Vagina (tissue), 2 donors: ENCODE results near the gene RGS18. TPM values are rescaled to one million over a fixed set of nuclear protein-coding genes. Genes with fewer than 3 reads are reported as not detected.

Experiments used
- DNase-seq, 2 donors: peaks; one replicate each; pipeline ENCODE4 v3.0.0-alpha.2; 2017; ENCODE audit errors: extremely low spot score in 2 of 2
- H3K27ac ChIP-seq: fragments of 200-600 bp; sonication (generic); one replicate; pipeline ENCODE4 v1.5.1; 2019
- H3K27me3 ChIP-seq: fragments of 200-600 bp; sonication (generic); one replicate; pipeline ENCODE4 v1.5.1; 2019
- H3K36me3 ChIP-seq, 2 donors: fragments of 200-600 bp; sonication (generic); one replicate each; pipeline ENCODE4 v1.5.1; 2017 to 2019
- H3K4me1 ChIP-seq: fragments of 200-600 bp; sonication (generic); one replicate; pipeline ENCODE4 v1.5.1; 2019
- H3K4me3 ChIP-seq, 2 donors: fragments of 200-600 bp; sonication (generic); 1 replicate in 1 of 2; 2 replicates in 1 of 2; pipeline ENCODE4 v1.5.1; 2016 to 2019
- H3K9me3 ChIP-seq: fragments of 200-600 bp; sonication (generic); one replicate; pipeline ENCODE4 v1.5.1; 2019
- CTCF ChIP-seq, 3 experiments: fragments of 450-650 bp in 2 of 3; fragments of 200-600 bp in 1 of 3; sonication (generic) in 1 of 3; IDR thresholded peaks; one replicate each; pipeline ENCODE4 v1.5.1; 2017 to 2019; ENCODE audit warnings: antibody characterized with exemption in 3 of 3, mild to moderate bottlenecking in 2 of 3, moderate library complexity in 2 of 3
- POLR2A ChIP-seq, 2 donors: fragments of 450-650 bp; IDR thresholded peaks; one replicate each; pipeline ENCODE4 v1.6.1; 2017; ENCODE audit warnings: antibody characterized with exemption in 2 of 2, mild to moderate bottlenecking in 2 of 2, moderate library complexity in 2 of 2
- POLR2AphosphoS5 ChIP-seq, 2 donors: sonication (generic); formaldehyde crosslinking; IDR thresholded peaks; one replicate each; pipeline ENCODE4 v1.9.0; 2017; ENCODE audit warnings: antibody characterized with exemption in 2 of 2, mild to moderate bottlenecking in 2 of 2, low read depth in 1 of 2; ENCODE audit not compliant: insufficient read depth in 1 of 2
- intact Hi-C: fragments of 100-400 bp; cut with DNase I; formaldehyde crosslinking; loops from one replicate; pipeline ENCODE4 v1.15.1; 2023
- total RNA-seq: library from RNA; depleted of rRNA; stranded (reverse); fragments of >200 nt; gene quantifications from one replicate; pipeline ENCODE4 v1.2.3, GENCODE V29; 2016

The RGS18 gene
- total RNA-seq, 1 donor from 2014 or later: 0.98 TPM

DNA sequence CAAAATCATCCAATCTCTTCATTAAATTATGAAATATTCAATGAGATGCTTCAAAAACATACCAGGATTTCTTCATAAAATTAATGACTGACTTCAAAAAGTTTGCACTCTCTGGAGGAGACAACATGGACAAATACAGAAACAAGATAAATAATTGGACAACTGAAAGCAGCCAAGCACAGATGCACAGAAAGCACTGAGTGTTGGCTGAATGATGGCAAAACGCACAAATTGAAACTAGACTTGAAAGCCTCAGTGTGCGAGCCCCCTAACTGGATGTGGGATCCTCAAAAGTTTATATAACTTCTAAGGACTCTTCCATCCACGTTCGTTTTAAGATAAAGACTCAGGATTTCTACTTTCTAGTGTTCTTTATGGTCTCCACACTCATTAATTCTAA lies 27.9 kb downstream of the RGS18 start:
- H3K4me3 ChIP-seq: no peak overlapping the region
- no peaks in the 10 kb centered on the region for H3K4me1 ChIP-seq
- no peaks in the 10 kb centered on the region for H3K27me3 ChIP-seq
- H3K9me3 ChIP-seq: no peaks in the 10 kb centered on the region
- no peak for DNase-seq
- no peaks in the 10 kb centered on the region for H3K36me3 ChIP-seq
- intact Hi-C loops: no loop called here
- TF ChIP-seq CTCF (IDR thresholded peaks at IDR 0.05) (no peak), POLR2AphosphoS5 (IDR thresholded peaks at IDR 0.05; ENCODE audit: insufficient read depth in 1 of 2, low read depth in 1 of 2) (no peak)
- H3K27ac ChIP-seq: no peak overlapping the region

DNA sequence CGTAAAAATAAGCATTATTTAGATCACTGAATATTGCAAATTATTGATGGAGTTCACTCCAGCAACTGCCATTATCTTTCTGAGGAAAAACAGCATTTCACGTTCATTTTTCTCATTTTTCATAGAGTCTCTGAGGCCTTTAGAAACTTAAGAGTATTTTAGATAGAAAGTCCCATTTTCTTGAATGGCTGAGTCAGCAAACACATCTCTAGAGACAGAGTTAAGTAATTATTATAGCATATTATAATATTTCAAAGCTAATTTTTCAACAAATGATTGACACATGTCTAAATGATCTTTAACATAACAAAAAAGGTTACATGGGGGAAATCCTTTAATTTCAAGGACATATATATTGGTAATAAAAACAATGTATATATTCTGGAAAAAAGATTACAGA lies 31.8 kb downstream of the RGS18 start:
- TF ChIP-seq POLR2AphosphoS5 (IDR thresholded peaks at IDR 0.05; ENCODE audit: insufficient read depth in 1 of 2, low read depth in 1 of 2): no peak
- no peak for TF ChIP-seq POLR2A (IDR thresholded peaks at IDR 0.05)
- TF ChIP-seq CTCF (IDR thresholded peaks at IDR 0.05): no peak
- intact Hi-C loops: no loop called here

DNA sequence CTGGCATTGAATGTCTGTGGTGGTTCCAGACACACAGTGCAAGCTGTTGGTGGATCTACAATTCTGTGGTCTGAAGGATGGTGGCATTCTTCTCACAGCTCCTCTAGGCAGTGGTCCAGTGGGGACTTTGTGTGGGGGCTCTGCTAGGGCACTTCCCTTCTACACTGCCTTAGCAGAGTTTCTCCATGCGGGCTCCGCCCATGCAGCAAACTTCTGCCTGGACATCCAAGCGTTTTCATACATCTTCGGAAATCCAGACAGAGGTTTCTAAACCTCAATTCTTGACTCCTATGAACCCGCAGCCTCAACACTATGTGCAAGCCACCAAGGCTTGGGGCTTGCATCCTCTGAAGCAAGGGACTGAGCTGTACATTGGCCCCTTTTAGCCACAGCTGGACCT lies 43.0 kb downstream of the RGS18 start:
- Histone ChIP-seq H3K36me3 (no peaks in the 10 kb centered on the region), H3K4me1 (no peaks in the 10 kb centered on the region), H3K9me3 (no peaks in the 10 kb centered on the region), H3K27me3 (no peaks in the 10 kb centered on the region), H3K4me3 (no peak overlapping the region), H3K27ac (no peak overlapping the region)
- TF ChIP-seq CTCF (IDR thresholded peaks at IDR 0.05) (no peak), POLR2AphosphoS5 (IDR thresholded peaks at IDR 0.05; ENCODE audit: insufficient read depth in 1 of 2, low read depth in 1 of 2) (no peak), POLR2A (IDR thresholded peaks at IDR 0.05) (no peak)
- intact Hi-C loops: no loop called here
- DNase-seq: no peak

More for the DNA sequence above, 31.8 kb downstream of the RGS18 start:
- Histone ChIP-seq H3K9me3 (no peaks in the 10 kb centered on the region), H3K4me1 (no peaks in the 10 kb centered on the region), H3K36me3 (no peaks in the 10 kb centered on the region), H3K4me3 (no peak overlapping the region), H3K27me3 (no peaks in the 10 kb centered on the region), H3K27ac (no peak overlapping the region)
- no peak for DNase-seq

- intact Hi-C loops: no loop called here
- no peak for TF ChIP-seq POLR2A (IDR thresholded peaks at IDR 0.05)
- no peak for TF ChIP-seq POLR2AphosphoS5 (IDR thresholded peaks at IDR 0.05; ENCODE audit: insufficient read depth in 1 of 2, low read depth in 1 of 2)
- no peak for TF ChIP-seq CTCF (IDR thresholded peaks at IDR 0.05)
- Histone ChIP-seq H3K27ac (no peak overlapping the region), H3K36me3 (no peaks in the 10 kb centered on the region), H3K9me3 (no peaks in the 10 kb centered on the region), H3K4me1 (no peaks in the 10 kb centered on the region), H3K27me3 (no peaks in the 10 kb centered on the region), H3K4me3 (no peak overlapping the region)
- DNase-seq: no peak
Measured at GRCh38 chr1:192224396-192224795, 66.1 kb downstream of the RGS18 start.

GRCh38 chr1:192224846-192225245 lies 66.6 kb downstream of the RGS18 start:
- H3K27ac ChIP-seq: no peak overlapping the region
- intact Hi-C loops: no loop called here
- no peaks in the 10 kb centered on the region for H3K36me3 ChIP-seq

More at GRCh38 chr1:192224846-192225245, 66.6 kb downstream of the RGS18 start:
- no peak for DNase-seq
- Histone ChIP-seq H3K27me3 (no peaks in the 10 kb centered on the region), H3K9me3 (no peaks in the 10 kb centered on the region), H3K4me1 (no peaks in the 10 kb centered on the region), H3K4me3 (no peak overlapping the region)
- TF ChIP-seq CTCF (IDR thresholded peaks at IDR 0.05): no peak
